Activated T-cell treated with anti-CD3 and anti-CD28 coated beads for 4 hours (primary cell): ENCODE data around the gene ZNF618.
"Not testable (repeated sequence)": the region's sequence is repeated elsewhere in the genome, so short reads cannot be mapped to it uniquely, and the experiment has no call there.

Experiments
- DNase-seq: peaks from one replicate; pipeline ENCODE4 v3.0.0-alpha.2; 2020

The ZNF618 gene

GRCh38 chr9:113990570-113990907 is 114.4 kb downstream of the ZNF618 start:
- DNase-seq = no peak

GRCh38 chr9:113990975-113991471 is 114.9 kb downstream of the ZNF618 start:
- DNase-seq = no peak

GRCh38 chr9:113991714-113992113 is 115.6 kb downstream of the ZNF618 start:
- no peak for DNase-seq

- DNase-seq = no peak
Observed at GRCh38 chr9:113992276-113992951, 116.3 kb downstream of the ZNF618 start.

- no peak for DNase-seq
Observed at GRCh38 chr9:113992994-113993393, 116.9 kb downstream of the ZNF618 start.

GRCh38 chr9:113993838-113994540 is 117.9 kb downstream of the ZNF618 start:
- DNase-seq = no peak

GRCh38 chr9:113995401-113995800 is 119.3 kb downstream of the ZNF618 start:
- DNase-seq = no peak

GRCh38 chr9:113995963-113996362 is 119.9 kb downstream of the ZNF618 start:
- DNase-seq = no peak

- DNase-seq = no peak
Observed at GRCh38 chr9:113996531-113997001, 120.5 kb downstream of the ZNF618 start.

GRCh38 chr9:113997064-113997463 is 121.0 kb downstream of the ZNF618 start:
- not testable (repeated sequence) for DNase-seq

- no peak for DNase-seq
Observed at GRCh38 chr9:113997610-113998009, 121.5 kb downstream of the ZNF618 start.

GRCh38 chr9:113998114-113998513 is 122.0 kb downstream of the ZNF618 start:
- no peak for DNase-seq

GRCh38 chr9:113998525-113999255 is 122.6 kb downstream of the ZNF618 start:
- DNase-seq = no peak

GRCh38 chr9:113999256-114000062 is 123.3 kb downstream of the ZNF618 start:
- no peak for DNase-seq

GRCh38 chr9:114000063-114000454 is 124.0 kb downstream of the ZNF618 start:
- DNase-seq = no peak

GRCh38 chr9:114000671-114001409 is 124.7 kb downstream of the ZNF618 start:
- no peak for DNase-seq

GRCh38 chr9:114001410-114001685 is 125.2 kb downstream of the ZNF618 start:
- DNase-seq = no peak

- DNase-seq = no peak
Observed at GRCh38 chr9:114001794-114002261, 125.7 kb downstream of the ZNF618 start.

GRCh38 chr9:114002271-114002985 is 126.3 kb downstream of the ZNF618 start:
- no peak for DNase-seq

GRCh38 chr9:114002986-114003350 is 126.9 kb downstream of the ZNF618 start:
- no peak for DNase-seq

- no peak for DNase-seq
Observed at GRCh38 chr9:114003351-114003750, 127.2 kb downstream of the ZNF618 start.

GRCh38 chr9:114003758-114004157 is 127.6 kb downstream of the ZNF618 start:
- no peak for DNase-seq
